NCI-H1092 (cell line): Measurements from ENCODE around the gene METTL16.

Experiments used
- DNase-seq: peaks from one replicate; lab custom pipeline; 2025; lab: John Stamatoyannopoulos, UW

METTL16 gene

DNA sequence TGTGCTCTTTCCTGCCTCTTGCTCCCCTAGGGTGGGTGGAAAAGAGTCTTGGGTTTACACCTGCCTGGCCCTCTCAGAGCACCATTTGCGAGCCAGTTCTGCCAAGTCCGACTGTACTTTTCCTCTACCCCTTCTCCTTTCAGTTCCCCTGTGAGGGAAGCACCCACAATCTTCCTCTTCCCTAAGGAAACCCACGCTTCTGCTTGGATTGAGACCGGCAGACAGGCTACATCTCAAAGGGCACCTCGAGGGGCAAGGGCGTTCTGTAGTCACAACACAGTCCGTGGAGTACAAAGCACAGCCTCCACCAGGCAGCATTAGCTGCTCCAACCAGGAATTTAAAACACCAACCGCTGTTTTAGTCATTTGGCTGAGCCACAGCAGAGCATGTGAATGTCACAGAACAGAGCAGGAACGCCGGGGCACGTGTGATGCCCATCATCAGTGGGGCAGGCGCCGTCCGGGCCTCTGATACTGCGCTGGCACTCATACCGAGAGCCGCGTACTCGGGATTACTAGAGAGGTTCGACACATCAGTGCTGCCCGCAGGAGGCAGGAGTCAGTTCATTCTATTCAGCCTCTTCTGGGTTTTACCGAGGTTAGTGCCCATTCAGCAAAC, 97.1 kb downstream of the METTL16 start:
- no peak for DNase-seq

DNA sequence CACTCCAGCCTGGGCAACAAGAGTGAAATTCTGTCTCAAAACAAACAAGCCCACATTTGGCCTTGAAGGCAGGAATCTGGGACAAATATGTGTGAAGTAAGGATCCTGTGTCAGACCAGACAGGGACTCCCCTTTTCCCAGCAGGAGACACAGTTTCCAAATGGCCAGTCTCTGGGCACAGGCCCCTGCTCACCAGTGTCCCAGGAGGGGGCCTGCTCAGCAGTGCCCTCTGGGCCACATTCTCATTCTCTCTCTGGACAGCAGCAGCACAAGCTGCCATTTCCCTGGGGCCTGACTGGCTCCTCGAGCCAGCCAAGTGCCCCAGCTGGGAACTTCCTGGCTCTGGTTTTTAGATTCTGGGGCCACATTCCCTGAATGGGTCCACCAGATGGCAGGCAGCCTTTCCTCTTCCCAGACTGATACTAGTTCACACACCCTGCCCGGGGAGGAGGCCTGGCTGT, 99.1 kb downstream of the METTL16 start:
- DNase-seq: no peak

DNA sequence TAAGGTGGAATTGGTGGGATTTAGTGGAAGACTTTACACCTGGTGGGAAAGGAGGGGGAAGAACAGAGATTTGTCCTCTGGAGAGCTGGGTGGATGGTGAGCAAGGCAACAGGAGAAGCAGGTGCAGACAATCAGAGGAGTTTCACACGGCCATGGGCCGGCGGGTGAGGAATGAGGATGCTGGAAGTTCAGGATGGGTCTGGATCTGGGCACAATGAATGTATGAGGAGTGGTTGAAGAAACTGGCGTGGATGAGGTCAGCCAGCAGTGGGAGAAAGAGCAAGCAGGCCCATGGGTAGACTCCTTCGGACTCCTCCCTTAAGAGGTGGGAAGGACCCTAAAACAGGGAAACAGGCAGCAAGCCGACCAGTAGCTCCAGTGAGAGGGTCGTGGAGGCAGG, 100.7 kb downstream of the METTL16 start:
- DNase-seq: no peak

DNA sequence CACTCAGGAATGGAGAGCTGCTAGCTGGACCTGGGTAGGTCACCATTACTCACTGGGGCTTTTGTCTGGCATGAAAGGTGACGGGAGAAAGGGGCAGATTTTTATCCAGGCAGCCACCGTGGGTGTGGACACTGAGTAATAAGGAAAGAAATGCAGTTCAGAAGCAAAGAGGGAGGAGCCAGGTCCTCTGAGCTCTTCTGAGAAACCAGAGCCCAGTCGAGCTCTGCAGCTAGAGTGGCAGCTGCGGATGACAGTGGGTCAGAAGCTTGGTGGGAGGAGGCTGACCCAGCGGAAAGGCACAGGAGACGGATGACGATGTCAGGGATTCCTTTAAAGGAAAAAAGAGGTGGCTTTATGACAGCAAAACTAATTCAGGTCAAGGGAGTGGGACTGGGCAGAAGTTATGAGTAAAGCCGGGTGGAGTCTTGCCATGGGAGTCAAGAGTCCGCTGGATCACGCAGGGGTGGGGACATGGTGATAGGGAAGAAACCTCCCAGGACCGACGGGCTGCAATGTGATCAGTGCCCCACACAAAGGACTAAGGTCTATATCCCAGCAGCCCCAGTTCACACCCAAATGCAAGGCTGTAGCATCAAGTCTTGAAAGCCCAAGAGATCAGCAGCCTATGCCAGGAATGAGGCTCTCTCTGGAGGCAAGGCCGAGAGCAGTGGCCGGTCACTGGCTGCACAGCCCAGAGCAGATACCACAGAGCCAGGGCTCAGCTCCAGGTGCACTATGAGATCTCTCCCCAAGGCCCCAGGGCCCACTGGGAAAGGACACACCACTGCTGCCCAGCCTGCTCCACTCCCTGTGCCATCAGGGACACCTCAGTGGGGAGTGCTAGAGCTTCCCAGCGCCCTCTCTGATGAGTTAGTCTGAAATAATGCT, 104.5 kb downstream of the METTL16 start:
- no peak for DNase-seq

DNA sequence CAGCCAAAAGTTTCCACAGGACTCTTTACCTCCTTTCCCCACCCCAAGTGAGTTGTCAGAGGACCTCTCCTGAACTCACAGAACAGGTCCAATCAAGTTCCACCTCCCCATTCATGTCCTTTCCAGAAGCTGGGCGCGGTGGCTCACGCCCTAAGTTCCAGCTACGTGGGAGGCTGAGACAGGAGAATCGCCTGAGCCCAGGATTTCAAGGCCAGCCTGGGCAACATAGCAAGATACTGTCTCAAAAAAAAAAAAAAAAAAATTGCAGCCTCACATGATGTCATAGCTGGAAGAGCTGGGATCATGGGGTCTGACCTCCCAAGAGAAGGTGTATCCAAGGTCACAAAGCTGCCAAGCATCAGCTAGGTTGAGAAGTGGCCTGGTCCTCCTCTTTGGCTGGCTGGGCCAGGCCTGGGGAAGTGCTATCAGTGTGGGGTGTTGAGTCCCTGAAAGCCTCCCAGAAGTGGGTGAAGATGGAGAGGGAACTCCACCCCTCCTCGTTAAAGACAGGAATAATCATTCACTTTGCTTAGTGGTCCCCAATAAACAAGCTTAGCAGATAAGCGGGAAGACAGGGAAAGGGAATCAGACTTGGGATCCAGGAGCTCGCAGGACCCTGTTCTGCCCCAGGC, 105.3 kb downstream of the METTL16 start:
- no peak for DNase-seq

DNA sequence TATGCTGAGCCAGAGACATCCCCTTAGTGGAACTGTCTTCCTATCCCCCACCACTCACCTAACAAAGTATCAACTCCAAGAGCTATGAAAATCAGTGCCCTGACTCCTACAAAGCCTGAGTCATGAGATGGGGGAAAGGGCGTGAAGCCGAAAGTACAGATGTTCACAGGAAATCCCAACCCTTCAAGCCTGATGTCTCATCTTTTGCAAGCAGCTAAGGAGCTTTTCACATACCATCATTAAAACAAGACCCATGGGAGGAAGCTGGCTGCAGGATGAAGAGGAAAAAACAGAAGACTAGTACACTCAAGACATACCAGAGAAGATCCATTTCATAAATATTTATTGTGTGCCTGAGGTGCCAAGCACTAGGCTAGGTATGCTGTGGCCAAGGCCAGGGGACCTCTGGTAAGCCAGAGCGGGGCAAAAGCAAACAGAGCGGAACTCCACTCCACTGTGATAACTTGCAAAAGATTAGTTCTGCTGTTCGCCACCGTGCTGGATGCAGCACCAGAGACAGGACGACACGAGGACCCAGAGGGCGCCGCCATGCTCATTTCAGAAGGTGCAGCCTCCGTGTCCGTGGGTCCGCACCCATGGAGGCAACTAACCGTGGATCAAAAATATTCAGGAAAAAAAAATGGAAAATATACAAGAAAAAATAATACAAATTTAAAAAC, 106.3 kb downstream of the METTL16 start:
- no peak for DNase-seq

DNA sequence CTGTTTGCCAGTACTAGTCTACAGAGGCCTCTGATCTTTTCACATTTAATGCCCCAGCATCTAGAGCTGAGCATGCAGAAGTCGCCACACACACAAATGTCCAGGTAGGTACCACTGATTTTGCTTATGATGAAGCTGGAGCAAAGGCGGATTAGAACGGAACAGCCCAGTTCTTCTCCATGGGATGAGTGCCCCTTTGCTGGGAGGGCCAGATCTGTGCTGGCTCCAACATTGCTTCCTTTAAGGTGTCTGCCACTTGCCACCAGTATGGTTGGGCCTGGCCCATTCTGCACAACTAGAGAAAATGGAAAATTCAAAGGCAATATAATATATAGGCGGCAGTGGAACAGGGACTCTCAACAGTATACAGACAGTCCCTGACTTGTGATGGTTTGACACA, 108.6 kb downstream of the METTL16 start:
- no peak for DNase-seq

DNA sequence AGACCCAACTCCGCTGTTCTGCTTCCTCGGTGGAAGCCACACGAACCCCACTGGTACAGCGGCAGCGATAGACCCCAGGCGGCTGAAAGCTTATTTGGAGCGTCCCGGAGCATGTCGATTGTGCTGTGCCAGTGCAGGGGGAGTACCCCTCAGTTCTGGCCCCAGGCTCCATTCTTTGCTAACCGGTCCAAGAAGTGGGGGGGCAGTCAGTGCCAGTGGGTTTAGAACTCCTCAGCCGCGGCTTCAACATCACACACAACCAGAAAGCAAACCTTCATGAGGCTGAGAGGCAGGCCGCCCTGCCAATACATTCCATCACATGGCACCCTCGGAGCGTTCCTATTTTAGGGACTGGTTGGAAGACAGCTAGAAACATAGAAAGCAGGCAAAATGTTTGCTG, 109.1 kb downstream of the METTL16 start:
- DNase-seq: no peak

DNA sequence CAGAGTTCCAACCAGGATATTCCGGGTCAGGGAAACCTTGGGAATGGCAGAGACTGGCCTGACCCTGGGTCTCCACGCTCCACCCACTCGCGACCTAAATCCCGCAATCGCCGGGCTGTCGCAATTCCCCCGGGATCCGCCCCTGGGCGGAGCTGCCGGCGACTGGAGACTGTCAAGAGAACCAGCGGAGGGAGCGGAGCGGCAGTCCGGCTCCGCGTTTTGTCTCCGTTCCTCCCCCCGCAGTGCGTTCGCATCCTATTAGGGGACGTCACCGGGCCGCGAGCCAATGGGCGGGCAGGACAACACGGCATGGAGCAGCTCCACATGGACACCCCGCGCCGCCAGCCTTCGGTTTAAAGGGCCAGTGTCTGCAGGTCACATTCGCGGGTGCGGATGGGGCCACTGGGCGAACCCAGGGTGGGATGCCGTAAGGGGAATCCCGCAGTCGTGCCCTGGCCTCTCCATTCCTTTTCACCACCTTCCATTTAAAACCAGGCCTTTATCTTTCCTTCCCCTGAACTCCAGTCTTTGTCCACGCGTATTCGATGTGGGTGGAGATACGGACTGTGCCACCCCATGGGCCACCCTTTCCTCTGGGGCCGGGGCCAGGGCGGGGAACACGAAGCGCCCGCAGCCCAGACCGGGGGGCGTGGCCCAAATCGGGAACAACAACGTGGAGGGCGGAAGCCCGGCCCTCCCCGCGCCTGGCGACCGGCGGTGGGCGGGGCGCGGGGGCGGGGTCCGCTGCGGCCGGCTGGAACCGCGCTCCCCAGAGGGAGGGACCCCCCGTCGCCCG, 110.1 kb downstream of the METTL16 start:
- DNase-seq: peak; percentile 95

DNA sequence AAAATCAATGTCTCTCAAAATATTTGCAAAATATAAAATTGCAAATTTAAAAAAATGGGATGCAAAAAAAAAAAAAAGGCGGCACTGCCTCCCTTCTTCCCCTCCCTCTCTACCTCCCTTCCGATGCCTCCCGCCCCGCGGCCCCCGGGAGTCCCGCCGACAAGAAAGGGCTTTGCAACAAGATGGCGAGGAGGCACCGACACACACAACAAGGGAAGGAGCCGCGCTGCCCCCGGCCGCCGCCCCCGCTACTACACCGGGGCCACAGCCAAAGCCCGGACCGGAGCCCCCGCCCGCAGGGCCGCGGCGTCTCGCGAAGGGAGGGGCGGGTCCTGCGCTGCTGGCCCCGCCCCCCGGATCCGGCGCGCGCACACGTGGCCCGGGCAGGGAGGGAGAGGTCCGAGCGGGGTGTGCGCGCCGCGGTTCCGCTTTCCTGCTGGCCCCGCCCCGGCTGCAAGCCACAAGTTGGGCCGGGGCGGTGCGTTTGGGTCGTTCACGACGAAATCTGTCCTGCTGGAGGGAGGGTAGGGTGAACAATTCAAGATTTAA, 110.7 kb downstream of the METTL16 start, which contains the start of gene MNT:
Gene MNT, minus strand, starts transcription at position 184 of the 549 bp plus-strand sequence. CDS start 348 bp downstream, outside the sequence.
- DNase-seq: peak; percentile 85

DNA sequence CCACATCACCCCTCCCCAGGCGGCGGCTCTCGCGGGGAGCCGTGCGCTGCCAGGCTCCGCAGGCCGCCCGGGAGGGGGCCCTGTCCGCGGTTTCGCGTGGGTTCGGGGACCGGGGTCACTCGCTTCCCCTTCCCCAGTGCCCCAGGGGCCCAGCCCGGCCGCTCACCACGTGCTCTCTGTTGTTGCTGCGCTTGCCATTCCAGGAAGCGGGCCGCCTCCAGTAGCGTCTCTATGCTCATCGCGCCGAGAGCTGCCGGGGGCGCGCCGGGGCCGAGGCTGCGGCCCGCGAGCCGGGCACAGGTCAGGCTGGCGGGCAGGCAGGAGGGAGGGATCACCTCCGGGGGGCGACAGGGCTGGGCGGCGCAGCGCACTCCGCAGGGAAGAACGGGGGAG, 111.2 kb downstream of the METTL16 start:
- DNase-seq: no peak

DNA sequence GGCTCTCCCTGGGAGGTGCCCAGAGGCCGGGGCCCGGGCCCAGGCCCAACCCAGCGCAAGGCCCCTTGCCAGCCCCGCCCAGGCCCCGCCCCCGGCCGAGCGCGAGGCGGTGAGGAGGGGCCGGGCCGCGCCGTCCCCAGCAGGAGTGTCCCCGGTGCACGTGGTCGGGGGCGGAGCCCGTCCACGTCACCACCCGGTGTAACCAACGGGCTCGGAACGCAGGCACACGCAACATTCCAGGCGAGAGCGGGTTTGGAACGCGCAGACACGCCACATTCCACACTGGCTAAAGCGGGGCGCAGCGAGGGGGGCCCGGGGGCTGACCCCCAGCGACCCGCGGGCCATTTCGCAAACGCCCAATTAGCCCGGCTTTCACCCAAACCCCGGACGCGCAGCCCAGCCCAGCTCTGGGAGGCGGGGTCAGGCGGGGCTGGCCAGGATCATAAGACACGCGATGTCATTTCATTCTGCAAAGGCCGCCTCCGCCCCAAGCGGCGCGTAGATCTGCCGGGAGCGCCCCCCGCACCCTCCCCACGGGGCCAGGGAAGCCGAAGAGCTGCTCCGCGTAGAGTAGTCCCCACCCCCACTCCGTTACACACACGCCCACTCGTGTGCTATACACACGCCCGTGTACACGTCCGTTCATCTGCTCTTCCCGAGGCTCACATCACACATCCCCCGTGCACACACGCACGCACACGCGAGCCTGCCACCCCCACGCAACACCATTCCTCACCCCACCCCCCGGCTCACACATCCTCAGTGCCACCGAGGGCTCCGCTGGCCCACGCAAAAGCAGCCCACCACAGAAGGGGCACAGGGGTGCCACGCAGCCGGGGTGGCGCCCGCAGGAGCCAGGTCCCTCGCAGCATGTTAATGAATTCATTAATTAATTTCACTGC, 111.9 kb downstream of the METTL16 start:
- peak; percentile 76 for DNase-seq

DNA sequence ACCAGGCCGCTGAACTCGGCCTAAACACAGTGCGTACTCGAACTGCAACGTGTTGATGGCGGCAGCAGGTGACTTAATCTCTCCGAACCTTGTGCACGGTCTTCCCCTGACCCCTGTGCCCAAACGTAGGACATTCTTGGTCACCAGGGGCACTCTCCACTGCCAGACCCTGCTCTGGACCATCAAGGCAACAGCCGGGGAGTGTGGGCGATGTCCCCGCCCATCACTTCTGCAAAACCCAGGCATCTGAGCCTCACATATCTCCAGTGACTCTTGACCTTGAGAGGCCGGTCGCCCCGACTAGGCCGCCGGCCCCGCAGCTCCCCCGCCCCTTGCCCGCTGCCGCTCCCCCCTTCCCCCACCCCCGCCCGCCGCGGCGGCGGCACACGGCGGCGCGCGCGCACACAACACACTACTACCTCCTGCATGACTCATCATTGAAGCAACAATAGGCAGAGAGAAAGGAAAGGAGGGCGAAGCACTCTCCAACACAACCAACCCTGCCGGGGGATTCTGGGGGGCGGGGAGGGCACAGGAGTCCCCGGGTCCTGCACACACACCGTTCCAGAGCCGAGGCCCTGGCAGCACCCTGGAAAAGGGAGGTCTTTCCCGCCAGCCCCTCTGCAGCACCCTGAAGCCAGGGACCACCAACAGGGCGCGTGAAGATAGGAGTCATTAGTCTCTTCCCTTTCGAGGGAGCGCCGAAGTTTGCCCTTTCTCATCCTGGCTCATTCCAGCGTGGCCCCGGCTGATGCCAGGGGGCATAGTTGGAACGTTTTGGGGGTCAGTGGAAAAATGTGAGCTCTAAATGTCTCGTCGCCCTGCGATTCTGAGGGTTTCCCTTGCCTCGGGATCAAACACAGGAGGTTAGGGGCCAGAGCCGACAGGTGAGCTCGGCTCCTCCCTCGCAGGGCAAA, 112.8 kb downstream of the METTL16 start:
- no peak for DNase-seq

DNA sequence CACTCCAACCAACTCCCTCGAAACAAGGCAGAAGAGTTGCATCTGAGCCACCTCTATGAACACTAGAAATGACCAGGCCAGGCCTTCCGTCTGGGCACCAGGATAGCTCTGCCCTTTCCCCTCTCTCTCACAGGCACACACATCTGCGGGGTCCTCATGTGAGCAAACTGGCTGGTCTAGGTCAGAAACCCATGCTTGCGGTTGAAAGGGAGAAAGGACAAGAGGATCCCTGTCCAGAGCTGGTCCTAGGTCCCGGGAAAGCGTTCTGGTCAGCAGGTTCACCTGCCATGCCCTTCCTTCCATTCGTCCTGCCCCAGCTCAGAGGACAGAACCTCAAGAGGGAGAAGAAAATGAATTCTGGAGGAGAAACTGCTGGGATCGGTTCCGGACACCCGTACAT, 113.5 kb downstream of the METTL16 start:
- no peak for DNase-seq

DNA sequence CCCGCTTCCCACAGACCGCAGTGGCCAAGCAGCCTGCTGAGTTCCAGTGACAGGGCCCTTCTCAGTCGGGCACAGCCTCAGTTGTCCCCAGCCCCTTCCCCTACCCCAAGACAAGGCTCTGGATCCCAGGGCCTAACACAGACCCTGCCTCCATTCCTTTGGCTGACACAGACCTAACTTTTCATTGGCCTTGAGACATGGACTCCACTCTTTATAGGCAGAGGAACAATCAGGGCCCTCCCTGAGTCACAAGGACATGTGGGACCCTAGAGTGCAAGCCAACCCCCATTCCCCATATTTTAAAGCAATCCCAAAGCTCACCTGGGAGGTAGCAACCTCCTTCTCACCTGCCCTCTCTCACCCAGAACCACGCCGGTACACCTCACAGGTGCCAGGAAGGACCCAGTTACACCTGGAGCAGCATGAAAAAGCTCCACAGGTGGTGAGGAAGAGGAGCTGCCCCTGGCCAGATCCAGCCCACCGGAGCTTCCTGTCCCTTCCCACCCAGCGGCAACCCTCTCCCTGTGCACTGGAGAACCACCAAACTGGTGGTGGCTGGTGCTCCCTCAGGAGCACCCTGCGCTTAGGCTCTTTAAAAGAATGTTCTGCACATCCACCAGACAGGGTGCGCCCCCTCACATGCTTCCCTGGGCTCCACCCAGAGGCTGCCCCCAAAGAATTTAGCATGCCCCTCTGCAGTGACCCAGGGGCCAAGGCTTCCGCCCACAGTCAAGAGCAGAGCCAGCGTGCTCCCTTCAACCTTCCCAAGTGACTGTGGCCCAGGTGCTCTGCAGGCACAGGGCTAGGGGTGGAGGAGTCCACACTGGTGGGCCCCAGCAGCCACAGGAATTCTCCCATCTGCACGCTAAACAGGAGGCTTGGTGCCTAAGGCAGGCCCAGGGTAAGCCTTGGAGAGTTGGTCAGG, 114.2 kb downstream of the METTL16 start:
- no peak for DNase-seq

DNA sequence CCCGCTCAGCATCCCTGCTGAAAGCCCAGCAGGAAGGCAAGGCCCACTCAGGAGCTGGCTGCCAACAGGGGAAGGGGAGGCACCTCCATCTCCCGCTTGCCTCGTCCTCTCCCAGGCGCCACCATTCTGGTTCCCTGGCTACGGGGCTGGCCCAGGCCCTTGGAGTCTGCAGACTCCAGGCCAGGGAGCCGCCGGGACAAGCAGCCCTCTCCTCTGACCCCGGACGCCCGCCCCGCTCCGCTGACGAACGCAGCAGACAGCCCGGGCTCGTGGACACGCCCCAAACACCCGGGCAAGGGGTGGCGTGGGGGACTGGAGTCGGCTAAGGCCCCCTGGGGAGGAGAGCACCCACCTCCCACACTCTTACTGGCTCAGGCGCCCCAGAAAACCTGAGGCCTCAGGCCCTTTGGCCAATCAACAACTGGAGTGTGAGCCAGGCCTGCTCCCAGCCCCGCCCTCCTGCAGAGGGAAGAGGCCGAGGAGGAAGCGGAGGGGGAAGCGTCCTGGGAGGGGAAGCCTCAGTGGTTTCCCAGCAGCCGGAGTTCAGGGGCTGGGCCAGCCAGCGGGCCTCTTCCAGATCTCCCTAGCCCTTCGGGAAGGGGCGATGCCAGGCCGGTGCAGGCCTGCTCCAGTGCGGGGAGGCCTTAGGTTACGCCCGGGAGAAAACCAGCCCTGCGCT, 115.0 kb downstream of the METTL16 start:
- DNase-seq: no peak

DNA sequence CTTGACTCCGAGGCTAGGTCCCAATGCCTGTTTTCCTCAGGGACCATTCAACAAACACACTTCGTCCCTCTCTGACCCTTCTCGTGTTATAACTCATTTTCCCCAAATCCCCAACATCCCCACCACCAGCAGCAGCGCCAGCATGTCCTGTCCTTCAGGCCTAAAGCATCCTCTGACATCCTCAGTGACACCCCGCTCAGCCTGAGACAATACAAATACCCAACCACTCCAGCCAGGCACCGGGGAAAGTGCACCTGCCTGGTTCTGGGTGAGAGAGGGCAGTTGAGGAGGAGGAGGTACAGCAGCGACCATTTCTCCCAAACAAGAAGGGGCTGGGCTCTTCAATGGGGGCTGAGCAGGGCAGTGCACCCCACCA, 115.5 kb downstream of the METTL16 start:
- no peak for DNase-seq
